HUES64 (cell line): ENCODE data around the gene FAM210A.

ENCODE experiments used
- H3K27ac ChIP-seq: 2 replicates; pipeline ENCODE4 v1.7.0; 2013; ENCODE audit warnings: low read depth, low read length, inconsistent platforms
- H3K27me3 ChIP-seq: 2 replicates; pipeline ENCODE4 v1.6.1; 2013; ENCODE audit warnings: mild to moderate bottlenecking, low read length; ENCODE audit not compliant: insufficient read depth
- H3K36me3 ChIP-seq: 2 replicates; pipeline ENCODE4 v1.6.1; 2013; ENCODE audit warnings: mild to moderate bottlenecking, low read length; ENCODE audit not compliant: insufficient read depth
- H3K4me1 ChIP-seq: 2 replicates; pipeline ENCODE4 v1.6.1; 2013; ENCODE audit warnings: mild to moderate bottlenecking, low read length, moderate library complexity; ENCODE audit not compliant: insufficient read depth
- H3K4me3 ChIP-seq: 2 replicates; pipeline ENCODE4 v1.5.1; 2013; ENCODE audit warnings: mild to moderate bottlenecking, low read length, moderate library complexity
- H3K9ac ChIP-seq: 2 replicates; pipeline ENCODE4 v1.6.1; 2013; ENCODE audit warnings: mild to moderate bottlenecking, low read depth, low read length
- H3K9me3 ChIP-seq: 2 replicates; pipeline ENCODE4 v1.6.1; 2013; ENCODE audit warnings: low read depth, low read length; ENCODE audit not compliant: insufficient read depth
- WGBS: fragments of 150-250, 120-280 bp; methylation state at CpG from one replicate; pipeline ENCODE4 v1.1.7; 2013; ENCODE audit warnings: missing lambda C conversion rate; 5-methylcytosine and 5-hydroxymethylcytosine counted together

Gene FAM210A

DNA sequence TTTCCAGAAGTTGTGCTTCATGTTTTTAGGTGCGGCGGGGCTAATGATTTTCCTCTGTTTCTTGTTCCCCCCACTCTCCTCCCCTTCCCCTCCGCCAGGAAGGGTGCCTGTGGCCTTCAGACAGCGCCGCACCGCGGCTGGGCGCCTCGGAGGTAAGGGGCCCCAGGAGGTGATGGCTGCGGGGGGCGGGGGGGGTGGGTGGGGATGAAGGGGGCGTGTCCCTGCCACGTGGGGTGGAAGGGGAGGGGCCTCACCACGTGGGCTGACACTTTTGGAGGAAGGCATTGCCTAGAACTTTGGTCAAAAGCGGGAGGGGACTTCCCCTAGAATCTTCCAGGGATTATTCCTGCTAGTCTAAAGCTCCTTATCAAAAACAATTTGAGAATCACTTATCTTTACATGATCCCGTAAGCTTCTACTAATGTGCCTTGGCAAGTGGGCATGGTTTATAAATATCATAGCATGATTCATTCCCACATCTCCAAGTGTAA is 83.1 kb downstream of the FAM210A start:
- H3K27me3 ChIP-seq: peaks cover 19% of the 10 kb centered on the region
- WGBS: 80% methylated on average over 8 of the region's 16 CpGs
- no peaks in the 10 kb centered on the region for H3K4me1 ChIP-seq
- no peak overlapping the region for H3K4me3 ChIP-seq
- no peak overlapping the region for H3K9ac ChIP-seq
- no peaks in the 10 kb centered on the region for H3K9me3 ChIP-seq
- no peak overlapping the region for H3K27ac ChIP-seq
- no peaks in the 10 kb centered on the region for H3K36me3 ChIP-seq

DNA sequence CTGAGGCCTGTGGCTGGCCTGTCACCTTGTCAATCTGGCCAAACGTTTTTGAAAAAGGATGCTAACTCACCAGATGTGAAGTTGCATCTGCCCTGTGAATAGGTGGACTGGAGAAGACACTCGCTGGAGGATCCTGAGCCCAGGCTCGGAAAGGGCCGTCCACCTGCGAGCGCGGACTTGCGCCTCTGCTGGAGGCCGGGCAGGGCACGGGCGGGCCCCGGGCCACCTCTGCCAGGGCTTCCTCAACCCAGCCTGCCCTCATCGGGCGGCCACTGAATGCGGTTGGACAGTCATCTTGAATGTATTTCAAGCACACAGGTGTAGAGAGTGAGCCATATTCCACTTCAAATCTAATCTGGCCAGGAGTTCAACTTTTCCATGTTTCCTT is 83.9 kb downstream of the FAM210A start:
- Histone ChIP-seq H3K4me3 (peak overlapping the region; percentile 53), H3K9me3 (no peaks in the 10 kb centered on the region), H3K36me3 (no peaks in the 10 kb centered on the region), H3K4me1 (no peaks in the 10 kb centered on the region), H3K27ac (no peak overlapping the region), H3K9ac (no peak overlapping the region), H3K27me3 (peaks cover 19% of the 10 kb centered on the region)
- 95% methylated on average over 15 of the region's 15 CpGs for WGBS

DNA sequence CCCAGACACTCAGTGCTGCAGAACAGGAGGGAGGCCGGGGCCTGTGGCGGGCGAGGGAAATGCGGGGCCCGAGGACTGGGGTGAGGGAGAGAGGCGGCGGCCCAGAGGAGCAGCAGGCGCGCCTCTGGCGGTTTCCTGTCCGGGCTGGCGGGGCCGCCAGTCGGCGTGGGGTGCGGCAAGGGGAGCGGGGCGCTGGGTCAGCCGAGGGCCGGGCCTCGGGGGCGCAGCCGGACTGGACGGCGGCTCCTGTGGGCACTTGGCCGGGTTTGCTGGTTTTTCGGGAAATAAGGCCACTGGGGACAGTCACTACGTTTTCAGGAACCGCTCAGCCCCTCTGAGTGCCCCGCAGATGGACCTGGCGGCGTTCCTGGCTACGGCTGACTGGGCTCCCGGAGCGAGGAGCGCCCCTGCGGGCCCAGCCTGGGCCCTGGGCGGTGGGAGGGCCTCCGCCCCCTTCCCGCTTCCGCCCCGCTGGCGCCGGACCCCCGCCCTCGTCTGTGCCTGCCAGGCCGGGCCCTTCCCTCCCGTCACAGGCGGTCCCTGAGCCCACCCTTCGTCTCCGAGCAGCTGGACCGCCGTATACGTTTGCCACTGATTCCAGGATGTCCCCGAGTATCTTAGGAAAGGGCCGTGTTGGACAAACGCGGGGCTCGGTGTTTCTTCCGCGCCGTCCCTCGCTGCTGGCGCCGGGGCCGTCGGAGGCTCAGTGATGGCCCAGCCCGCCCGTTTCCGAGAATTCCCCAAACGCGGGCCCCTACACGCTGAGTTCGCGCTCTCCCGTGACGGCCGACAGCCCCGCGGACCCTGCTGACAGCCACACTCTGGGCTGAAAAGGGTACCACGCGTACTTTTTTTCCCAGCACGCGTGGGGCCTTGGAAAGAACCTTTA is 84.6 kb downstream of the FAM210A start:
- no peak overlapping the region; the same call in 1 of the 2 replicates for H3K9ac ChIP-seq
- H3K27ac ChIP-seq: no peak overlapping the region
- no peaks in the 10 kb centered on the region for H3K4me1 ChIP-seq
- H3K36me3 ChIP-seq: no peaks in the 10 kb centered on the region
- peak overlapping the region; percentile 53 for H3K4me3 ChIP-seq
- 95% methylated on average over 84 of the region's 84 CpGs for WGBS
- no peaks in the 10 kb centered on the region for H3K9me3 ChIP-seq
- peaks cover 19% of the 10 kb centered on the region for H3K27me3 ChIP-seq

DNA sequence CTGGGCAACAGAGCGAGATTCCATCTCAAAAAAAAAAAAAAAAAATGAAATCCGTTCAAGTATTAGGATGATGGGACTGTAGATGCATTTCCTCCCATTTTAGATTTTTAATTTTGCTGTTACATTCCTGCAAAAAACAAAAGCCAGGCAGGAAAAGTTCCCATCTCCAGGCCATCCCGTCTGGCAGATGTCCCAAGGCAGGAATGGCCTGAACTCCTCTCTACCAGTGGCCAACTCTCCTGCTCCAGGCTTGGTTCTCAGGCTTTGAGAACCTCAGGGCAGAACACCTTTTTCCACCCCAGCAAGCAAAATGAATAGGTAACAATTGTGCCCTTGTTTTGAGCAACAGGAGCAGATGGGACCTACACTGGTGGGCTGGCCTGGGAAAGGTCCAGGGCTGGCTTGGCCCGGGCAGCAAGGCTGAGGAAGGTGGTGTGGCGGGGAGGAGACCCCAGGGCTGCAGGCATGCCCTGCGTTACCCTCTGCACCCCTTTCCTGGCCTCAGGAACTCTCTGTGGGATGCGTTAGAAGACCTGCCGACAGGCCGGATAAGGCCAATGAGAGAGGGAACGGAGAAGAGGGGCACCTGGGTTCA is 86.0 kb downstream of the FAM210A start:
- no peak overlapping the region for H3K27ac ChIP-seq
- H3K27me3 ChIP-seq: peaks cover 19% of the 10 kb centered on the region
- 89% methylated on average over 9 of the region's 10 CpGs for WGBS
- no peak overlapping the region for H3K9ac ChIP-seq
- no peak overlapping the region for H3K4me3 ChIP-seq
- no peaks in the 10 kb centered on the region for H3K4me1 ChIP-seq
- no peaks in the 10 kb centered on the region for H3K9me3 ChIP-seq
- H3K36me3 ChIP-seq: no peaks in the 10 kb centered on the region

DNA sequence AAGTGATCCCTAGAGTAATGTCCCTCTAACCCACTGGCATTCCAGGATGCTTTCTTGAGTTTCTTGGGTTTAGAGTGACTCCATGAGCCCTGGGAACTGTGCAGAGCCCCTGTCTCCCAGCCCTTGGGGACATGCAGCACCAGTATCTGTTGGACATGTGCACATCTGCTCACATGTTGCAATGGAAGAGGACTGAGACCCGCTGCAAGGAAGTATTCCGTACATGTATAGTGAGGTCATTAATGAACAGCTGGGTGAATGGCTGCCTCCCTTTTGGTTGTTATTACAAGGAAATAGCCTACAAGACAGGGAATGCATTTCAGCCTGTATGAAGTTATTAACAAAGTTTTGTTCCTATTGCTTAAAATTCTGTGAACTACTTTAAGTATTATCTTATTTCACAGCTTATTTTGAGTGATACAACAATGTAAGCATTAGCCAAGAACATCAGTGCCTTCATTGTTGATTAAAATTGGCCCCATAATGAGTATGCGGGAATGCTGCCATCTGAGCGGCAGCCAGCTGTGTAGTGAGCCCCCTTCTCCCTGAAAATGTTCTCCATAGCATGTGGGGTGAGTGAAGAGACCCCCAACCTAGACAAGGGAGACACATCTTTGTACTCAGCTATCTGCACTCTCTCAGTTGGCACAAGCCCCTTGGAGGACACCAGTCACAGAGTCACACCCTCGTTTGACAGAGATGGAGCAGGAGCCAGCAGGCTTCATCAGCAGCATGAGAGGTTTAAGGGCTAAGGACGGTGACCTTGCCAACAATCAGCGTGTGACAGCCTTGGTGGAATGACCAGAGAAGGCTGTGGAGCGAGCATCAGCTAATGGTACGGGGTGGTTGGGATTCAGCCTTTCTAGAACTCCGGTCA is 87.4 kb downstream of the FAM210A start:
- Histone ChIP-seq H3K4me1 (no peaks in the 10 kb centered on the region), H3K36me3 (no peaks in the 10 kb centered on the region), H3K4me3 (no peak overlapping the region), H3K9me3 (no peaks in the 10 kb centered on the region), H3K27me3 (peaks cover 19% of the 10 kb centered on the region), H3K27ac (no peak overlapping the region), H3K9ac (no peak overlapping the region)
- WGBS: 91% methylated on average over 10 of the region's 10 CpGs

DNA sequence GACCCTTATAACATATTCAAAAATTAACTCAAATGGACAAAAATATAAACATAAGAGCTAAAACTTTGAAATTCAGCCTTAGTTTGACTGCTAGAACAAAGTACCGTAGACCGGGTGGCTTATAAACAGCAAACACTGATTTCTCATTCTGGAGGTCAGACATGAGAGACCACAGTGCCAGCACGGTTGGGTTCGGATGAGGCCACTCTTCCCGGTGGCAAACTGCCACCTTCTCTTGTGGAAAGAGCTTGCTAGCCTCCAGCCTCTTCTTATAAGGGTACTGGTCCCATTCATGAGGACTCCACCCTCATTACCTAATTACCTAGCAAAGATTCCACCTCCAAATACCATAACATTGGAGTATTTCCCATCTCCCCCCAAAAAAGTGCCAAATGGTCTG is 91.3 kb downstream of the FAM210A start:
- no peaks in the 10 kb centered on the region for H3K27me3 ChIP-seq
- peaks cover 11% of the 10 kb centered on the region; the same call in 1 of the 2 replicates for H3K9me3 ChIP-seq
- no peaks in the 10 kb centered on the region for H3K4me1 ChIP-seq
- H3K9ac ChIP-seq: no peak overlapping the region
- no peak overlapping the region for H3K27ac ChIP-seq
- WGBS: 96% methylated on average over 5 of the region's 5 CpGs
- H3K4me3 ChIP-seq: no peak overlapping the region
- H3K36me3 ChIP-seq: no peaks in the 10 kb centered on the region

DNA sequence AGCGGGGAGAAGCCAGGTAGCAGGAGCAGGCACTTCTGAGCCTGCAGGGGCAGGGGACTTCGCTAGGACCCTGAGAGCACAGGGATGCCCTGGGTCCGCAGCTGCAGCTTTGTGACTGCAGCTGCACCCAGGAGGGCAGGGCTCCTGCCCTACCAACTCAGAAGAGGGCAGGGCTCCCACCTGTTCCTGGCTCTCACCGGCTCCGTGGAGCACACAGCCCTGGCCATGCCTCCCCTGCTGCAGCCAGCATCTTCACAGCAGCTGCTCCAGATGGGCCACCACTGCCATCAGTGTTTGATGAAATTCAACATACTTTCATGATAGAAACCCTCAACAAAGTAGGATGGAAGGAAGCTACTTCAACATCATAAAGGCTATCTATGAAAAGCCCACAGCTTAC is 92.7 kb downstream of the FAM210A start:
- Histone ChIP-seq H3K4me3 (no peak overlapping the region), H3K36me3 (no peaks in the 10 kb centered on the region), H3K27me3 (no peaks in the 10 kb centered on the region), H3K9me3 (peaks cover 11% of the 10 kb centered on the region; the same call in 1 of the 2 replicates), H3K4me1 (no peaks in the 10 kb centered on the region), H3K27ac (no peak overlapping the region), H3K9ac (no peak overlapping the region)
- WGBS: 95% methylated on average over 5 of the region's 5 CpGs

DNA sequence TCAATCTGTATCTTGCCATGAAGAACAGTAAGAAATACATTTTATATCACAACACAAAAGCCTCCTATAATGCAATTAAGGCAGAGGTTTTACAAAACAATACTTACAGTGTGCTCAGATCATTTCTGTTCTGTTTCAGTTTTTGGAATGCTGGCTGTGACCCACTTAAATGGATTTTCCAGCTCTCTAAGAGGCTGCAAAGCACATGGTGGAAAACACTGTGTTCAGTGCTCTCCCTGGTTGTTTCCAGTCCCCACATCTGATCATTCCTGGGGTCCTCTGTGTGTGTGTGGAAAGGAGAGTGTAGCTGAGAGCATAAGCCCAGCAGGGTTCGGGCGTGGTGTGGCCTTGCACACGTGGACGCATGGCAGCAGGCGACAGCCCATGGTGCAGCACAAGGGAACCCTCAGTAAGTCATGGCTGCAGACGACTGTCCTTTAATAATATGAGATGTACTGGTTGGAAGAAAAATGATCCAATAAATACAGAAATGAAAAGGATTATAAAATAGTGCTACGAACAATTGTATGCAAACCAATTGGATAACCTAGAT is 95.6 kb downstream of the FAM210A start:
- WGBS: 87% methylated on average over 6 of the region's 7 CpGs

DNA sequence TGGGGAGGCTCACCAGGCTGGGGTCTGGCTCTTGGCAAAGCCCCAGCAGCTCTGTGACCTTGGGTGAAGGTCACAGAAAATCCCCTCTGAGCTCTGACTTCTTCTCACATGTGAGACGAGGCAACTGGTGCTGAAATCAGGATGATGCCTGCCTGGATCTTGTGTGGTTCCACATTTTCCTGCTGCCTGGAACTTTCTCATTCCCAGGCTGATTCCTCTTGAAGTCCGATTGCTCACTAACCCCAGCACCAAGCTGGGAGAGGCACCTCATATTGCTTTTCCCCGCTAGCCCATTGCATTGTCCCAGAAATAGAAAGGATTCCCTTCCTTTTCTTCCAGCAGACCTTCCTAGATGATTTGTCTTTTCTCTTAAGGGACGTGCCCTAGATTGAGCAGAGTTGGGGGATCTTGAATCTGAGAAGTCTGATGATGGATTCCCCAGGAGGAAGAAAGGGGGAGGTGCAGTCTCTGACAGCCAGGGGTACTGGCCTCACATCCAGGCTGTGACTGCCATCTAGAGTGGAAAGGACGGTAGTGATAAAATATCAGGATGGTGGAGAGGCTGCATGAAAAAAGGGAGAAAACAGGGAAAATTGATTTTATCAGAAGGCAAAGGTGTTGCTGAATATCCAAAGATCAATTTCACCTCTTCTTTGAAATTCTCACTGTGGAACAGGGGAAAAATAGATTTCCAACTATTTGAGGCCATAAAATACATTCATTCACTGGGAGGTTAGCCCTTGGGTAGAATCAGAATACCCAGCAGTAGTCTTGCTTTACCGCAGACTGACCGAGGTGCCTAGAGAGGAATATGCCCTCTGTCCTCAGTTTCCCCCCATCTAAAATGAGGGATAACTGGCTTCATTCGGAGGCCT is 96.3 kb downstream of the FAM210A start:
- H3K9ac ChIP-seq: no peak overlapping the region
- H3K4me1 ChIP-seq: no peaks in the 10 kb centered on the region
- no peak overlapping the region for H3K4me3 ChIP-seq
- 55% methylated on average over 8 of the region's 8 CpGs for WGBS
- H3K36me3 ChIP-seq: no peaks in the 10 kb centered on the region
- H3K27me3 ChIP-seq: no peaks in the 10 kb centered on the region
- no peak overlapping the region for H3K27ac ChIP-seq
- peaks cover 11% of the 10 kb centered on the region; the same call in 1 of the 2 replicates for H3K9me3 ChIP-seq

More for the DNA sequence above, 95.6 kb downstream of the FAM210A start:
- Histone ChIP-seq H3K27me3 (no peaks in the 10 kb centered on the region), H3K36me3 (no peaks in the 10 kb centered on the region), H3K9me3 (peaks cover 11% of the 10 kb centered on the region; the same call in 1 of the 2 replicates), H3K9ac (no peak overlapping the region), H3K27ac (no peak overlapping the region), H3K4me1 (no peaks in the 10 kb centered on the region), H3K4me3 (no peak overlapping the region)

DNA sequence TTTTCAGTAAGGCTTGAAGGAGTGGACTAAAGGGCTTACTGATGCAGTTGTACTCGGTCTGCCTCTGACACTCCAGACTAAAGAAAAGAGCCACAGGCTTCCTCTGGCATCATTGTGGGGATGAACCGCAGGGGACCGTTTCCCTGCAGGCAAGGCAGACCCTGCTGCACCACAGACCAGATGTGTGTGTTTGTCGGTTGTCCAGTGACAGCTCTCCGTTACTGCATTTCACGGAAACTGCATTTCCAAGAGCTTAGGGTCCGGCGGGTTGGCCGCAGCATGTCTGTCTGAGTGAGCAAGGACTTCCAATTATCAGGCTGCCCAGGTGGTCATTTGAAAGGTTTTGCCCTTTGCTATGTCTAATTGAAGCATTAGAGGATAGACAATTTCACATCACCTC is 98.1 kb downstream of the FAM210A start:
- WGBS: 87% methylated on average over 9 of the region's 9 CpGs
- Histone ChIP-seq H3K27ac (no peak overlapping the region), H3K4me1 (no peaks in the 10 kb centered on the region), H3K4me3 (no peak overlapping the region), H3K36me3 (no peaks in the 10 kb centered on the region), H3K27me3 (no peaks in the 10 kb centered on the region), H3K9me3 (peaks cover 11% of the 10 kb centered on the region; the same call in 1 of the 2 replicates), H3K9ac (no peak overlapping the region)
